Rectal smooth muscle tissue (tissue), 1 donor: ENCODE data around the gene NHLRC3.

Experiments used
- H3K27ac ChIP-seq: one replicate; pipeline ENCODE4 v1.7.0; 2013; ENCODE audit warnings: low read depth, low read length, inconsistent platforms
- H3K27me3 ChIP-seq: one replicate; pipeline ENCODE4 v1.7.0; 2013; ENCODE audit warnings: low read length; ENCODE audit not compliant: control insufficient read depth, insufficient read depth
- H3K36me3 ChIP-seq: one replicate; pipeline ENCODE4 v1.7.0; 2013; ENCODE audit warnings: low read length; ENCODE audit not compliant: control insufficient read depth, insufficient read depth
- H3K4me1 ChIP-seq: one replicate; pipeline ENCODE4 v1.7.0; 2013; ENCODE audit warnings: low read length; ENCODE audit not compliant: control insufficient read depth, insufficient read depth
- H3K4me3 ChIP-seq: one replicate; pipeline ENCODE4 v1.7.0; 2013; ENCODE audit warnings: low read length
- H3K9ac ChIP-seq: one replicate; pipeline ENCODE4 v1.7.0; 2013; ENCODE audit warnings: low read length

Gene NHLRC3

DNA sequence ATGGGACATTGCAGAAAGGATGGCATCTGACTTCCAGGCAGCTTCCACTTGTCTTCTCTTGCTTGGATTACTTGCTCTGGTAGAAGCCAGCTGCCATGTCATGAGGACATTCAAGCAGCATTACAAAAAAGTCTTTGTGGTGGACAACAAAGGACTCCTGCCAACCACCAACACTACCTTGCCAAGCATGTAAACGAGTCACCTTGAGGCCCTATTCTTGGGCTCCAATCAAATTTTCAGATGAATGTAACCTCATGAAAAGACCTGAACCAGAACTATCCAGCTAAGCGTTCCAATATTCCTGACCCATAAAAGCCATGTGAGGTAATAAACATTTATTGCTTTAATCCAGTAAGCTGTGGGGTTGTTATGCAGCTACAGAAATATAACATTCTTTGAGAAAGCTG is 12.8 kb upstream of the NHLRC3 start:
- H3K9ac ChIP-seq, result no peak overlapping the region
- no peaks in the 10 kb centered on the region for H3K27me3 ChIP-seq
- no peaks in the 10 kb centered on the region for H3K4me1 ChIP-seq
- H3K4me3 ChIP-seq, result no peak overlapping the region
- peaks cover 3% of the 10 kb centered on the region for H3K36me3 ChIP-seq
- H3K27ac ChIP-seq, result no peak overlapping the region

DNA sequence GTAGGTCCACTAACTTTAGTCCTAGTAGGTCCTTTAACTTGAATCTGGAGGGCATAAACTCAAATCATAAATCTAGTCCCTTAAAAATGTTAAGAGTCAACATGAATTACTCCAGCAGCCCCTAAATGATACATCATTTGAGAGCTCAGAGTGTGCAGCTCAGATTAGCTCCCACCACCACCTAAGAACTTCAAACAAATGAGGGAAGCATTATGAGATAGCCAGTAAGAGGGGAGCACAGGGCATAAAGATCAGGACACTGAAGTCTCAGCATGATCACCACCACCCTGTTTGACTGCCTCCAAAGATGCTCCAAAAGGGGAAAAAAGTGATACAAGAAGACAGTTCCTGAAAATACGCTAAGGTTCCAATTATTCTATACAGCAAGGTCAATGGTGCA is 6.1 kb upstream of the NHLRC3 start:
- Histone ChIP-seq H3K27ac (no peak overlapping the region), H3K4me1 (peaks cover 9% of the 10 kb centered on the region), H3K4me3 (no peak overlapping the region), H3K9ac (no peak overlapping the region), H3K27me3 (no peaks in the 10 kb centered on the region), H3K36me3 (peaks cover 3% of the 10 kb centered on the region)

DNA sequence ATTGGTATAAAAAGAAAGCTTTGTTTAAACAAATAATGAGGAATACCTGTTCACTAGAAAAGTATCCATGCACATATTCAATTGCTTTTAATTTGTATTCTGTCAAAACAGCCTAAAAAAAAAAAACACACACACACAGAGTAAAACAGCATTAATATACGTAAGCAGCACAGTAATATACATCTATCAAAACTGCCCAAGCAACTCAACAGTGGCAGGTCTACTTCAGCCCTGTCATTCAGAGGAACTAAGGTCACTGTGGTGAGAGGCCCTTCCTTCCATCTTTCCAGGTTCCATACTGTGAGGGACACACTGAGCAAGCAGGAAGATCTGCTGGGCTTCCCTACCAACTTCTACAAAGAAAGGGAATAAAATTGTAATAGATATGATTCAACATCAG is 4.2 kb upstream of the NHLRC3 start:
- H3K4me1 ChIP-seq, result peaks cover 9% of the 10 kb centered on the region
- no peaks in the 10 kb centered on the region for H3K36me3 ChIP-seq
- H3K27me3 ChIP-seq, result no peaks in the 10 kb centered on the region
- no peak overlapping the region for H3K27ac ChIP-seq
- no peak overlapping the region for H3K9ac ChIP-seq
- H3K4me3 ChIP-seq, result no peak overlapping the region

DNA sequence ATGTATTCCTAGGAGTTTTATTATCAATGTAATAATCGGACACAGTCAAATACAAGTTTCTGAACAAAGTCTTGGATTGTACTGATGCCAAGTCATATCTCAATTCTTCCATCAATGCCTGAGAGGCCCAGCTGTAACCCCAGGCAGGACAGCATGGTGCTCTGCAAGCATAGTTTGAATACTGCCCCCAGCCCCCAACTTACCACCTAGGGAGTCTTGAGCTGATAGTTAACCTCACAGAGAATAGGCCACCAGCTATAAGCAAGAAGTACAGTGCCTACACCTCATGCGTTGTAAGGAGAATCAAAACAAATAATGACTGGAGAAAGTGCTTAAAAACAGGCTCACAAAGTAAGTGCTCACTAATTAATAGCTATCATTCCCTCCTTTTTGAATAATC is 3.1 kb upstream of the NHLRC3 start:
- Histone ChIP-seq H3K4me1 (peaks cover 9% of the 10 kb centered on the region), H3K27ac (no peak overlapping the region), H3K4me3 (peak overlapping the region; percentile 100), H3K27me3 (no peaks in the 10 kb centered on the region), H3K9ac (no peak overlapping the region), H3K36me3 (no peaks in the 10 kb centered on the region)

DNA sequence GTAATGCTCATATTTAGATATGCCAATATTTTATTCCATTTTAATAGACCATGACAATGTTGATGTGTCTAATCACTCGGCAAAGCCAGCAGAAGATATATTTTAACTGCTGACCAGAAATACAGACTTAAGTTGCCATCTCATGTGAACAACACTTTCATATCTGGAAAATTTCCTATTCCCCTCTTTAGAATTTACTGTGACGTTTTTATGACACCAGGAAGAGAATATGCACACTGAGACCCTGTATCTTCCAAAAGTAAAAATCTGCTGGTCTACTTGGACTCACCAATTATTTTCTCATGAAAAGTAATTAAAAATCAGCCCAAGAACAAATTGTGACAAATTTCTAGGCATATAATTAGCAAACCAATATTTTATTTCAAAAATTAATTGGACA is 2.5 kb upstream of the NHLRC3 start:
- no peak overlapping the region for H3K9ac ChIP-seq
- H3K27ac ChIP-seq, result no peak overlapping the region
- H3K36me3 ChIP-seq, result no peaks in the 10 kb centered on the region
- H3K27me3 ChIP-seq, result no peaks in the 10 kb centered on the region
- H3K4me1 ChIP-seq, result peaks cover 9% of the 10 kb centered on the region
- H3K4me3 ChIP-seq, result peak overlapping the region; percentile 100

DNA sequence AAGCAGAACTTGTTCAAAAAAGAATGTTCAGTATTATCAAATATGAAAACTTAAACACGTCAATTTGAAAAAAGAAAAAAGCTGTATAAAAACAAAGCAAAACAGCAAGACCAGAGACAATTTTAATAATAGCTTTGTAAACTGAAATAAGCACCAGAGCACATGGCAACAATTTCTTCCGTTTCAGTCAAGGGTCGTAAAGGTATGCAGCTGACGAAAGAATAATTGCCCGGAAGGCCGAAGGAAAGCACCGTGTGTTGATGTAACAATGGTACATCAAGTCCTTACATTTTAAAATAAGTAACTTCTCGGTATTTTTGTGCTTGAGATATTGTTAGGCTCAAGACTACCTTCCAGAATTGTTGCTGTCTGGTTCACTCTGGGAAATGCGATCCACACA is 2.0 kb upstream of the NHLRC3 start:
- Histone ChIP-seq H3K36me3 (no peaks in the 10 kb centered on the region), H3K4me1 (peaks cover 9% of the 10 kb centered on the region), H3K4me3 (peak overlapping the region; percentile 100), H3K9ac (no peak overlapping the region), H3K27me3 (no peaks in the 10 kb centered on the region), H3K27ac (no peak overlapping the region)

DNA sequence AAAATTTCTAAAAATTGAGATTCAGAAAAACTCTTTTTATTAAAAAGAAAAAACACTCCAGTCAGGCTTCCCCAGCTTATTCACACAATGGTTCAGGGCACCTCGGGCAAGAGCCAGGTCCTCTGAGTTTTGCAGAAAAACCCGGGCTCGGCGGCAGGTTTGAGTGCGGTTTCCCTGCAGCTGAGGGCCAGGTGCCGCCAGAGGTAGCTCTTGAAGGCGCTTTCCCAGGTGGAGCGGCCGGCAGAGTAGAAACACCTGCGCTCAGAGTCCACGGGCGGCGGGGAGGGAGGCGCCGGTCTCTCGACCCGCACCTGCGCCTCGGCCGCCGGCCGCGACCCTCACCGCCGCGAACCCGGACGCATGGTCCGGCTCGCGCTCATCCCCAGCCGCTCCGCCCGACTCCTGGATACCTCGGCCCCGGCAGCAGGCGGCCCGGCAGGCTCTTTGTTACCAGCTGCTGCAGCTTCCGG is 811 bp upstream of the NHLRC3 start:
- peak overlapping the region; percentile 84 for H3K27ac ChIP-seq
- peaks cover 9% of the 10 kb centered on the region for H3K4me1 ChIP-seq
- H3K4me3 ChIP-seq, result peak overlapping the region; percentile 100
- H3K27me3 ChIP-seq, result no peaks in the 10 kb centered on the region
- H3K9ac ChIP-seq, result peak overlapping the region; percentile 71
- no peaks in the 10 kb centered on the region for H3K36me3 ChIP-seq

DNA sequence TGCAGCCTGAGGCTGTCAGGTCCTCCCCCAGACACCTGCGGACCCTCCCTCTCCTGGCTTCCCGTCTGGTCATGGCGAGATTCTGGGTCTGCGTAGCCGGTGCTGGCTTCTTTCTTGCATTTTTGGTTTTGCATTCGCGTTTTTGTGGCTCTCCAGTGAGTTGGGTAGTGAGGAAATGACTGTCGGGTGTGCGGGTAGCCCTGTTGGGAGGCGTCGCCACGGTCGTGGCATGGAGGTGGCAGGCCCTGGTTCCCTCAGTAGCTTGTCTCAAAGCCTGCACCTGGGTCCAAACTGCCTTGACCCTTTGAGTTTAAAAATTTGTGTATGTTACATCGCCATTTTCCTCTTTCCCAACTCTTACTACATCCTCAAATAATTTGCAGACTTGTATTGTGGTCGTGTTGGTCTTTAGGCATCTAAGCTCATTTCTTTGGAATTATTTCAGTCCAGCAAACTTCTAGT is 344 bp downstream of the NHLRC3 start:
- Histone ChIP-seq H3K4me3 (peak overlapping the region; percentile 100), H3K27ac (peak overlapping the region; percentile 84), H3K27me3 (no peaks in the 10 kb centered on the region), H3K36me3 (no peaks in the 10 kb centered on the region), H3K4me1 (peaks cover 9% of the 10 kb centered on the region), H3K9ac (peak overlapping the region; percentile 86)

DNA sequence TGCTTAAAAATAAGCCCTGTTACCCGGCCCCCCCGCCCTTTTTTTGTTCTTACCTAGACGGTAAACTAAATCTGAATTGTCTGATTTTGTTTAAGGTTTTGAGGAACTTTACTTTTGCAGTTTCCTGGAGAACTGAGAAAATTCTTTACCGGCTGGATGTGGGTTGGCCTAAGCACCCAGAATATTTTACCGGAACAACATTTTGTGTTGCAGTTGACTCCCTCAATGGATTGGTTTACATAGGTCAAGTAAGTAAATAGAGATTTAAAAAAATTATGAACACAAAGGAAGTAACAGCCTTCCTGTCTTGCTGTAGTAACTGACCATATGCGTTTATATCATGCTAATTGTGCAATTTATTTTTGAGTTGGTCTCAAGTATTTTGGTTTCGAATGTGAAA is 785 bp downstream of the NHLRC3 start:
- Histone ChIP-seq H3K4me1 (peaks cover 9% of the 10 kb centered on the region), H3K4me3 (peak overlapping the region; percentile 100), H3K36me3 (no peaks in the 10 kb centered on the region), H3K9ac (no peak overlapping the region), H3K27ac (no peak overlapping the region), H3K27me3 (no peaks in the 10 kb centered on the region)

DNA sequence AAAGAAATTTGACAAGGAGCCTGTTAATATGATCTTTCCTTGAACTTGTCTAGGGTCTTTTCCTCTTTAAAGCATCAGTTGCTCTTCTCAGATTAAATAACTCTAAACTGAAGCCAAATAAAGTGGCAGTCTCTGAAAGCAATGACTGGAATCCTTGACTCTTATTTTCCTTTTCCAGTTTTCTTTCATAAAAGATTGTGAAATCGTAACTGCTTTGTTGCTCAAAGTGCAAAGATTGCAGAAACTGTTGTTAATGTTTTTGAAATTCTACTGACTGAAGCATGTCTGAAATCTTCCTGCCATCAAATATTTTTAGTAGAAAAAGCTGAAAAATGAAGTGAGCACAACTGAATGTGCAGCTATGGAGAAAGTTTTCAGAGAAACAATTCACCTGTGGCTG is 1.9 kb downstream of the NHLRC3 start:
- H3K27ac ChIP-seq, result no peak overlapping the region
- no peaks in the 10 kb centered on the region for H3K36me3 ChIP-seq
- H3K4me1 ChIP-seq, result peaks cover 6% of the 10 kb centered on the region
- no peak overlapping the region for H3K9ac ChIP-seq
- no peak overlapping the region for H3K4me3 ChIP-seq
- no peaks in the 10 kb centered on the region for H3K27me3 ChIP-seq

DNA sequence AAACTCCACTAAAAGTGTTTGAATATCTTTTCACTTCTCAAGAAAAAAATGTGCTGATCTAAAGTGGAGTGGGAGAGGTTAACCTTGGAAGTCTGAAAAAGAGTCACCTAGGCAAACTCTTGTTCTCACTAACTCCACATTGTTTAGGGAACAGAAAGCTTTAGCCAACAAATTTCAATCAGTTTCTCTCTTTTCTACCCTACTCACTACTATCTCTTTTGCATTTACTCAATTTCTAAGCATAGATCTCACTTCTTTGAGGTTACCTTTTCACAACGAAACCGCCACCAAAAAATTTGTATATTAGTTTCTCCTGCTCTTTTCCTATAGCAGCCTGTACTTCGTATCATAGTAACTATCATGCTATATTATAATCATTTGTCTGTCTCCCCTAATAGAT is 6.3 kb downstream of the NHLRC3 start:
- H3K36me3 ChIP-seq, result no peaks in the 10 kb centered on the region

DNA sequence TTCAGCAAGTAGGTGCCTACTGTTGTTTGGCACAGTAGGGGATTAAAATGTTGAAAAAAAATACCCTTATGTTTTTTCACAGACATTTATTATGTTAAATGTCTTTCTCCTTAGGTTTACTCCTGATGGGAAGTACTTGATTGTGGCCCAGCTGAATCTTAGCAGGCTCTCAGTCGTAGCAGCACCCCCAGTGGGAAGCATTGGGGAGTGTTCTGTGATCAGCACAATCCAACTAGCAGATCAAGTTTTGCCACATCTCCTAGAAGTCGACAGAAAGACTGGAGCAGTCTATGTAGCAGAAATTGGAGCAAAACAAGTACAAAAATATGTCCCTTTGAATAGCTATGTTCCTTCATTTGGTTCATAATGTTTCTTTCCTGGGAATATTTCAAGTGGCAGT is 9.3 kb downstream of the NHLRC3 start:
- no peak overlapping the region for H3K9ac ChIP-seq
- no peak overlapping the region for H3K27ac ChIP-seq

More for the DNA sequence above, 6.3 kb downstream of the NHLRC3 start:
- H3K4me1 ChIP-seq, result no peaks in the 10 kb centered on the region
- no peaks in the 10 kb centered on the region for H3K27me3 ChIP-seq
- no peak overlapping the region for H3K27ac ChIP-seq
- H3K4me3 ChIP-seq, result no peak overlapping the region
- H3K9ac ChIP-seq, result no peak overlapping the region

DNA sequence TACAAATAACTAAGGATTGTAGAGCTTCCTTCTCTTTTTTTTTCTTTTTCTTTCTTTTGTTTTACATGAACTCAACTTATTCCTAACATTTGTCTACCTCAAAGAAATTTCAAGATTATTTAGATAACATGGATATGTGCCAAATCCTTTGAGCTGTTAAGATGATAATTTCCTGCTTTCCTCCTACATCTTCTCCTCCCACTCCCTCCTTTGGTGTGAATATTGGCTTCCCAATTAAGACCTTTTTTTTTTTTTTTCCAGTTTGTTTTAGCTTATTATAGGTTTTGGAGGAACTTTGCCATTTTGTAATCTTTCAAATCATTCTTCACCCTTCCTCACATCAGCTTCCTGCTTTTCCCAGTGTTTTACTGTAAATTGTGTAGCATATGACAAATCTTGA is 10.6 kb downstream of the NHLRC3 start:
- Histone ChIP-seq H3K27me3 (no peaks in the 10 kb centered on the region), H3K4me1 (no peaks in the 10 kb centered on the region), H3K36me3 (no peaks in the 10 kb centered on the region), H3K9ac (no peak overlapping the region), H3K4me3 (no peak overlapping the region), H3K27ac (no peak overlapping the region)

More for the DNA sequence above, 9.3 kb downstream of the NHLRC3 start:
- H3K4me1 ChIP-seq, result no peaks in the 10 kb centered on the region
- H3K36me3 ChIP-seq, result no peaks in the 10 kb centered on the region
- no peak overlapping the region for H3K4me3 ChIP-seq
- H3K27me3 ChIP-seq, result no peaks in the 10 kb centered on the region
